IMR-90 (cell line): ENCODE data around the gene GNAO1. TPM values are rescaled to one million over a fixed set of nuclear protein-coding genes. Genes with fewer than 3 reads are reported as not detected.

Source experiments
- ATAC-seq: fragments of 200-7000 bp; cut with Tn5 transposase; 2 replicates; pipeline ENCODE4 v1.9.1; 2020; ENCODE audit warnings: low read depth, mild to moderate bottlenecking, moderate library complexity
- BruUV-seq: library from RNA; stranded (reverse); fragments of 400-500 nt; replicated peaks from 2 replicates; lab custom pipeline; 2021; lab: Mats Ljungman, UMichigan
- CTCF ChIA-PET: fragments of 300-600 bp; formaldehyde crosslinking; extraction: SDS; loops from one replicate; lab custom pipeline; 2021; ENCODE audit warnings: antibody characterized with exemption; lab: Yijun Ruan, JAX
- POLR2A ChIA-PET: fragments of 300-600 bp; sonication (Branson Sonifier 250); formaldehyde crosslinking; loops from one replicate; lab custom pipeline; 2022; ENCODE audit warnings: antibody characterized with exemption; ENCODE audit not compliant: unreplicated experiment; lab: Charles Lee
- DNase-seq: peaks from one replicate; pipeline ENCODE4 v3.0.0; 2013
- H2AFZ ChIP-seq: replicated peaks from 2 replicates; pipeline ENCODE3; 2013; ENCODE audit warnings: low read length, mild to moderate bottlenecking; ENCODE audit not compliant: poor library complexity
- H2AK5ac ChIP-seq: 2 replicates; pipeline ENCODE4 v1.6.1; 2013; ENCODE audit warnings: low read depth, low read length, inconsistent platforms
- H2AK9ac ChIP-seq: replicated peaks from 2 replicates; pipeline ENCODE3; 2013; ENCODE audit warnings: mild to moderate bottlenecking, low read depth, low read length, moderate library complexity; ENCODE audit not compliant: poor library complexity
- H2BK120ac ChIP-seq: 2 replicates; pipeline ENCODE4 v1.6.1; 2013; ENCODE audit warnings: low read depth, low read length, inconsistent platforms
- H2BK15ac ChIP-seq: 3 replicates; pipeline ENCODE4 v1.6.1; 2013; ENCODE audit warnings: low read depth, low read length, inconsistent platforms
- H2BK20ac ChIP-seq: 2 replicates; pipeline ENCODE4 v1.6.1; 2013; ENCODE audit warnings: low read depth, mild to moderate bottlenecking, inconsistent platforms, low read length, moderate library complexity
- H2BK5ac ChIP-seq: 2 replicates; pipeline ENCODE4 v1.6.1; 2013; ENCODE audit warnings: mild to moderate bottlenecking, low read depth, low read length, inconsistent platforms; ENCODE audit not compliant: poor library complexity, severe bottlenecking
- H3K14ac ChIP-seq: replicated peaks from 2 replicates; pipeline ENCODE4 v1.6.1; 2013; ENCODE audit warnings: low read depth, low read length, inconsistent platforms
- H3K18ac ChIP-seq: 2 replicates; pipeline ENCODE4 v1.6.1; 2013; ENCODE audit warnings: low read depth, low read length, control low read depth
- H3K23ac ChIP-seq: 2 replicates; pipeline ENCODE4 v1.6.1; 2013; ENCODE audit warnings: low read depth, low read length, inconsistent platforms
- H3K27ac ChIP-seq: 2 replicates; pipeline ENCODE4 v1.5.1; 2013; ENCODE audit warnings: mild to moderate bottlenecking, control low read depth, low read length; ENCODE audit not compliant: insufficient read depth
- H3K27me3 ChIP-seq: 2 replicates; pipeline ENCODE4 v1.6.1; 2013; ENCODE audit warnings: low read length; ENCODE audit not compliant: control insufficient read depth, insufficient read depth
- H3K36me3 ChIP-seq: 2 replicates; pipeline ENCODE4 v1.6.1; 2013; ENCODE audit warnings: low read length, mixed read lengths; ENCODE audit not compliant: control insufficient read depth, insufficient read depth
- H3K4ac ChIP-seq: 2 replicates; pipeline ENCODE4 v1.6.1; 2013; ENCODE audit warnings: low read depth, low read length, inconsistent platforms
- H3K4me1 ChIP-seq: 2 replicates; pipeline ENCODE4 v1.6.1; 2013; ENCODE audit warnings: low read length, mixed read lengths; ENCODE audit not compliant: control insufficient read depth, insufficient read depth
- H3K4me2 ChIP-seq: 2 replicates; pipeline ENCODE4 v1.6.1; 2013; ENCODE audit warnings: low read depth, mild to moderate bottlenecking, control low read depth, low read length, moderate library complexity
- H3K4me3 ChIP-seq: 2 replicates; pipeline ENCODE4 v1.5.1; 2013; ENCODE audit warnings: low read depth, mild to moderate bottlenecking, control low read depth, low read length, moderate library complexity; ENCODE audit not compliant: insufficient read depth
- H3K56ac ChIP-seq: 2 replicates; pipeline ENCODE4 v1.6.1; 2013; ENCODE audit warnings: low read length, inconsistent platforms; ENCODE audit not compliant: insufficient read depth; ENCODE audit errors: extremely low read depth
- H3K79me1 ChIP-seq, 2 experiments: 2 replicates each; pipeline ENCODE4 v1.6.1; 2013; ENCODE audit warnings: low read length in 2 of 2, inconsistent platforms in 1 of 2, low read depth in 1 of 2
- H3K9ac ChIP-seq: 2 replicates; pipeline ENCODE4 v1.6.1; 2013; ENCODE audit warnings: low read depth, low read length, control low read depth
- H3K9me1 ChIP-seq: 2 replicates; pipeline ENCODE4 v1.6.1; 2013; ENCODE audit warnings: low read length, inconsistent platforms; ENCODE audit not compliant: insufficient read depth
- H3K9me3 ChIP-seq: 2 replicates; pipeline ENCODE4 v1.6.1; 2013; ENCODE audit warnings: low read length; ENCODE audit not compliant: control insufficient read depth, insufficient read depth
- H4K20me1 ChIP-seq: 2 replicates; pipeline ENCODE4 v1.6.1; 2013; ENCODE audit warnings: low read length, inconsistent platforms; ENCODE audit not compliant: insufficient read depth
- H4K5ac ChIP-seq: 2 replicates; pipeline ENCODE4 v1.6.1; 2013; ENCODE audit warnings: mild to moderate bottlenecking, low read depth, low read length, control low read depth
- H4K8ac ChIP-seq, 2 experiments: 2 replicates each; pipeline ENCODE4 v1.6.1; 2013; ENCODE audit warnings: low read depth in 2 of 2, low read length in 2 of 2, control low read depth in 1 of 2, inconsistent platforms in 1 of 2
- H4K91ac ChIP-seq: 2 replicates; pipeline ENCODE4 v1.6.1; 2013; ENCODE audit warnings: low read depth, low read length, inconsistent platforms; ENCODE audit not compliant: insufficient read depth
- BHLHE40 ChIP-seq: fragments of 150-350 bp; IDR thresholded peaks from 2 replicates; pipeline ENCODE4 v1.6.1; 2016; ENCODE audit warnings: mild to moderate bottlenecking, low read depth, low read length
- CEBPB ChIP-seq: IDR thresholded peaks from 2 replicates; pipeline ENCODE4 v1.6.1; 2012; ENCODE audit warnings: low read depth, low read length, improper control_type of control experiment
- NFE2L2 ChIP-seq: fragments of 150-350 bp; IDR thresholded peaks from 2 replicates; pipeline ENCODE4 v1.6.1; 2016; ENCODE audit warnings: low read depth, mild to moderate bottlenecking, low read length
- RAD21 ChIP-seq: IDR thresholded peaks from 2 replicates; pipeline ENCODE4 v1.6.1; 2012; ENCODE audit warnings: low read length, improper control_type of control experiment
- RFX5 ChIP-seq: IDR thresholded peaks from 2 replicates; pipeline ENCODE4 v1.8.0; 2012; ENCODE audit warnings: low read depth, mild to moderate bottlenecking, low read length, moderate library complexity
- WGBS, 2 experiments: methylation state at CpG; one replicate each; pipeline versions ENCODE4 v1.1.5 to v1.1.7; 2013; ENCODE audit warnings: missing lambda C conversion rate in 2 of 2; ENCODE audit not compliant: insufficient read length in 1 of 2; ENCODE audit errors: extremely low coverage in 2 of 2; 5-methylcytosine and 5-hydroxymethylcytosine counted together
- dilution Hi-C: fragments of 300-500 bp; cut with HindIII; formaldehyde crosslinking; loops from one replicate; pipeline ENCODE4 v1.14.3; 2018; ENCODE audit warnings: low sequenced_read_pairs; ENCODE audit not compliant: unreplicated experiment
- in situ Hi-C: fragments of 300-500 bp; cut with MboI; formaldehyde crosslinking; loops from 3 replicates; pipeline ENCODE4 v1.14.3; 2019; ENCODE audit warnings: low sequenced_read_pairs, inconsistent platforms, mixed read lengths
- intact Hi-C: fragments of 100-400 bp; cut with micrococcal nuclease; formaldehyde crosslinking; loops from 2 replicates; pipeline ENCODE4 v1.10.0; 2022
- polyA plus RNA-seq, 3 experiments: library from polyadenylated mRNA; depleted of rRNA; stranded (reverse); fragments of >200 nt; gene quantifications; 2 replicates each; pipeline ENCODE4 v1.2.3, GENCODE V29; 2012; ENCODE audit warnings: low replicate concordance in 1 of 3
- total RNA-seq: library from RNA; depleted of rRNA; stranded (reverse); fragments of >200 nt; gene quantifications from 2 replicates; pipeline ENCODE4 v1.2.3, GENCODE V29; 2012
- TF ChIP-seq, protein P1 (sequence below): conservative IDR thresholded peaks from 2 replicates; pipeline ENCODE4 v1.5.1; 2012; ENCODE audit warnings: mild to moderate bottlenecking, low read depth, low read length, improper control_type of control experiment

The GNAO1 gene
- total and polyA plus RNA-seq, 2 of the 4 experiments (the other 2 are of a cell fraction) = under 0.01 to 0.07 TPM

DNA sequence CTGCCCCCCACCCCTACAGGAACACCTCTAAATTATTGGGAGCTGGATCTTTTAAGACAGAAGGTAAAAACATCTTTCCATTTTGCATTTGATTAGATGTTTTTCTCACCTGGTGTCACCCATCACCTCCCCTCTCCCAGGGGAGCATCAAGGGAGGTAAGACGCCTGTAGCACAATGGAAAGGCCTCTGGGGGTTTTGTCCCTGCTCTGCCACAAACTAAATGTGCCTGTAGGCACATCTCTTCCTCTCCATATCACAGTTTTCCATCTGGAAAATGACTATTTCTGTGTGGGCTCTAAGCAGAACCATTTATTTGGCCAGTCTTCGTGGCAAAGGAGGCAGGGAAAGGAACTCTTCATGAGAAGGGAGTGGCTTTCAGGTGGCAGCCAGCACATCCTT is 76.6 kb downstream of the GNAO1 start:
- ATAC-seq (no peak), DNase-seq (no peak)
- no peaks in the 10 kb centered on the region for H3K9me3 ChIP-seq
- H2BK20ac ChIP-seq = no peak overlapping the region
- in situ Hi-C loops (no loop called here), intact Hi-C loops (no loop called here), dilution Hi-C loops (no loop called here)
- H3K18ac ChIP-seq = no peak overlapping the region
- ChIA-PET CTCF (interaction anchor here (0.6 kb wide), 1 partner anchor 271 kb away, joined by 3 read pairs; no protein-coding TSS in a partner anchor), POLR2A (no interaction called here)
- H4K91ac ChIP-seq = no peak overlapping the region
- H3K27me3 ChIP-seq = peaks cover 5% of the 10 kb centered on the region; the same call in 1 of the 2 replicates
- no peaks in the 10 kb centered on the region for H3K79me1 ChIP-seq
- no peak overlapping the region for H3K9ac ChIP-seq
- H2BK120ac ChIP-seq = no peak overlapping the region
- 67% methylated on average over 1 of the region's 2 CpGs; no CpG with 5 or more reads in 1 of the 2 experiments for WGBS, 2 experiments
- no peaks in the 10 kb centered on the region for H4K20me1 ChIP-seq
- H3K56ac ChIP-seq = no peak overlapping the region
- peaks cover 11% of the 10 kb centered on the region for H3K4me1 ChIP-seq
- no peak overlapping the region for H4K8ac ChIP-seq
- H2AK9ac ChIP-seq = no peak overlapping the region
- TF ChIP-seq RAD21 = no peak
- no peak for TF ChIP-seq CEBPB
- no peak for TF ChIP-seq NFE2L2
- TF ChIP-seq, protein P1, sequence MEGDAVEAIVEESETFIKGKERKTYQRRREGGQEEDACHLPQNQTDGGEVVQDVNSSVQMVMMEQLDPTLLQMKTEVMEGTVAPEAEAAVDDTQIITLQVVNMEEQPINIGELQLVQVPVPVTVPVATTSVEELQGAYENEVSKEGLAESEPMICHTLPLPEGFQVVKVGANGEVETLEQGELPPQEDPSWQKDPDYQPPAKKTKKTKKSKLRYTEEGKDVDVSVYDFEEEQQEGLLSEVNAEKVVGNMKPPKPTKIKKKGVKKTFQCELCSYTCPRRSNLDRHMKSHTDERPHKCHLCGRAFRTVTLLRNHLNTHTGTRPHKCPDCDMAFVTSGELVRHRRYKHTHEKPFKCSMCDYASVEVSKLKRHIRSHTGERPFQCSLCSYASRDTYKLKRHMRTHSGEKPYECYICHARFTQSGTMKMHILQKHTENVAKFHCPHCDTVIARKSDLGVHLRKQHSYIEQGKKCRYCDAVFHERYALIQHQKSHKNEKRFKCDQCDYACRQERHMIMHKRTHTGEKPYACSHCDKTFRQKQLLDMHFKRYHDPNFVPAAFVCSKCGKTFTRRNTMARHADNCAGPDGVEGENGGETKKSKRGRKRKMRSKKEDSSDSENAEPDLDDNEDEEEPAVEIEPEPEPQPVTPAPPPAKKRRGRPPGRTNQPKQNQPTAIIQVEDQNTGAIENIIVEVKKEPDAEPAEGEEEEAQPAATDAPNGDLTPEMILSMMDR = no peak
- no peak for TF ChIP-seq RFX5
- no peak for TF ChIP-seq BHLHE40
- no peak overlapping the region for H3K4ac ChIP-seq
- no TSS peak for BruUV-seq
- H3K23ac ChIP-seq = no peak overlapping the region
- no peak overlapping the region for H2BK5ac ChIP-seq
- no peak overlapping the region for H2AFZ ChIP-seq
- H3K9me1 ChIP-seq = peaks cover 6% of the 10 kb centered on the region; the same call in 1 of the 2 replicates
- H2BK15ac ChIP-seq = no peak overlapping the region
- H2AK5ac ChIP-seq = no peak overlapping the region
- H3K36me3 ChIP-seq = no peaks in the 10 kb centered on the region
- no peak overlapping the region for H4K5ac ChIP-seq
- no peak overlapping the region for H3K4me3 ChIP-seq
- H3K14ac ChIP-seq = no peak overlapping the region
- H3K4me2 ChIP-seq = no peak overlapping the region
- H3K27ac ChIP-seq = no peak overlapping the region
